Stimulated activated naive CD8-positive, alpha-beta T cell treated with anti-CD3 and anti-CD28 coated beads, Interleukin-15, Interleukin-2, amounts not matched to agents 100 ng/mL and 50 ng/mL, for 24 hours (primary cell): ENCODE data around the gene TNFRSF17.

Source experiments
- H3K27ac Mint-ChIP-seq: one replicate; pipeline ENCODE4 v1.8.0; 2021; ENCODE audit warnings: mild to moderate bottlenecking, mixed read lengths
- H3K27me3 Mint-ChIP-seq: one replicate; pipeline ENCODE4 v1.8.0; 2021; ENCODE audit warnings: mixed read lengths
- H3K36me3 Mint-ChIP-seq: one replicate; pipeline ENCODE4 v1.8.0; 2021; ENCODE audit warnings: low read depth, mixed read lengths
- H3K4me1 Mint-ChIP-seq: one replicate; pipeline ENCODE4 v1.8.0; 2021; ENCODE audit warnings: low read depth, mixed read lengths
- H3K4me3 Mint-ChIP-seq: one replicate; pipeline ENCODE4 v1.8.0; 2021; ENCODE audit warnings: mild to moderate bottlenecking, mixed read lengths
- H3K9me3 Mint-ChIP-seq: one replicate; pipeline ENCODE4 v1.8.0; 2021; ENCODE audit warnings: mixed read lengths

Gene TNFRSF17

GRCh38 chr16:11986521-11987057 lies 21.6 kb downstream of the TNFRSF17 start:
- no peaks in the 10 kb centered on the region for H3K27me3 Mint-ChIP-seq
- no peak overlapping the region for H3K27ac Mint-ChIP-seq
- peaks cover 9% of the 10 kb centered on the region for H3K4me1 Mint-ChIP-seq
- H3K9me3 Mint-ChIP-seq = no peaks in the 10 kb centered on the region
- no peak overlapping the region for H3K4me3 Mint-ChIP-seq
- peaks cover 6% of the 10 kb centered on the region for H3K36me3 Mint-ChIP-seq

- no peaks in the 10 kb centered on the region for H3K27me3 Mint-ChIP-seq
- no peaks in the 10 kb centered on the region for H3K9me3 Mint-ChIP-seq
- peaks cover 13% of the 10 kb centered on the region for H3K4me1 Mint-ChIP-seq
- H3K27ac Mint-ChIP-seq = no peak overlapping the region
- H3K4me3 Mint-ChIP-seq = no peak overlapping the region
- peaks cover 6% of the 10 kb centered on the region for H3K36me3 Mint-ChIP-seq
These were observed 23.4 kb downstream of the TNFRSF17 start for GRCh38 chr16:11988258-11988978.

- H3K27ac Mint-ChIP-seq = no peak overlapping the region
- H3K4me1 Mint-ChIP-seq = peaks cover 27% of the 10 kb centered on the region
These were observed 25.8 kb downstream of the TNFRSF17 start for GRCh38 chr16:11990702-11991390.

GRCh38 chr16:11992008-11992584 lies 27.1 kb downstream of the TNFRSF17 start:
- peaks cover 27% of the 10 kb centered on the region for H3K4me1 Mint-ChIP-seq
- no peaks in the 10 kb centered on the region for H3K9me3 Mint-ChIP-seq
- H3K27ac Mint-ChIP-seq = no peak overlapping the region
- H3K4me3 Mint-ChIP-seq = no peak overlapping the region
- no peaks in the 10 kb centered on the region for H3K27me3 Mint-ChIP-seq
- no peaks in the 10 kb centered on the region for H3K36me3 Mint-ChIP-seq

More at GRCh38 chr16:11990702-11991390, 25.8 kb downstream of the TNFRSF17 start:
- H3K27me3 Mint-ChIP-seq = no peaks in the 10 kb centered on the region
- peaks cover 6% of the 10 kb centered on the region for H3K36me3 Mint-ChIP-seq
- H3K4me3 Mint-ChIP-seq = no peak overlapping the region
- H3K9me3 Mint-ChIP-seq = no peaks in the 10 kb centered on the region

- Mint-ChIP-seq H3K36me3 (no peaks in the 10 kb centered on the region), H3K4me1 (peaks cover 28% of the 10 kb centered on the region), H3K27me3 (no peaks in the 10 kb centered on the region), H3K27ac (no peak overlapping the region), H3K9me3 (no peaks in the 10 kb centered on the region), H3K4me3 (no peak overlapping the region)
These were observed 27.8 kb downstream of the TNFRSF17 start for GRCh38 chr16:11992586-11993524.

DNA sequence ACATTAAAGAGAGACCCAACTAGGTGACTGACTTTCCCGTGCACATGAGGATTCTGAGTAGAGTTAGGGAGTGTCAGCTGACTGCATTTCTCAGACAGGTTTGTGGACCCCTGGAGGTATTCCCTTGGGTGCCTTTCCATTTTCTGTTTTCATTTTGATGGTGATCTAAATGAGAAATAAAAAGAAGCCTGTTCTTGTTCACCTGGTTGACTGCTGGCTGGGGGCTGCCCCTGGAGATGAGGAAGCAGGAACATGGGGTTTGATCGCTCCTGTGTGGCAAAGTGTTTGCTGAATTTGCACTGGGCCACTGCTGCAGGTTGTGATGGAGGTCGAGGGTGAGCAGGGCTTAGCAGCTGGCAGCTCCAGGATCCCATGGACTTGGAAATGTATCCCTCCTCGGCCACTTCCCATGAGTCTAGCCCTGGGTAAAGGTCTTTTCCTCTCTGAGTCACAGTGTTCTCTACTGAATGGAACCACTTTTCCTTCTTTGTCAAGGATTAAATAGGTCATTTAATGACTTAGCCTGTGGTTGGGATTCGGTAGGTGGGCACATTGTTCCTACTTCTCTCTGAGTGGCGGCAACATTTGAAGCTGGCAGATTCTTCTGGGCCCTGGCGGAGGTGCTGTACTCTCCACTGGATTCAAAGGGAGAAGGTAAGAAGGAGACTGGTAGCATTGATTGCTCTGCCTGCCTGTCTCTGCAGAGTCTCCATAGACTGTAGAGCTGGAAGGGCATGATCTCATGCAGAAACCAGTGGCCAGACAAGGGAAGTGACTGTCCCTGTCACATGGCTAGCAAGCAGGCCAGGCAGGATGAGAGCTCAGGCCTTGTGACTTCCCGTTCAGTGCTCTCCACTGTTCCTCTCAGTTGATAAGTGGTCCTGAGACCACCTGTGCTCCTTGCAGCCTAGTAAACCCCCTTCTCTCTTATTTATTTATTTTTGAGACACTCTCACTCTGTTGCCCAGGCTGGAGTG lies 29.4 kb downstream of the TNFRSF17 start:
- Mint-ChIP-seq H3K27ac (no peak overlapping the region), H3K4me3 (no peak overlapping the region), H3K27me3 (no peaks in the 10 kb centered on the region), H3K9me3 (no peaks in the 10 kb centered on the region), H3K4me1 (peaks cover 28% of the 10 kb centered on the region), H3K36me3 (no peaks in the 10 kb centered on the region)

GRCh38 chr16:11996433-11997330 lies 31.7 kb downstream of the TNFRSF17 start:
- Mint-ChIP-seq H3K9me3 (no peaks in the 10 kb centered on the region), H3K4me1 (peaks cover 26% of the 10 kb centered on the region), H3K27me3 (no peaks in the 10 kb centered on the region), H3K27ac (no peak overlapping the region), H3K4me3 (no peak overlapping the region), H3K36me3 (no peaks in the 10 kb centered on the region)

DNA sequence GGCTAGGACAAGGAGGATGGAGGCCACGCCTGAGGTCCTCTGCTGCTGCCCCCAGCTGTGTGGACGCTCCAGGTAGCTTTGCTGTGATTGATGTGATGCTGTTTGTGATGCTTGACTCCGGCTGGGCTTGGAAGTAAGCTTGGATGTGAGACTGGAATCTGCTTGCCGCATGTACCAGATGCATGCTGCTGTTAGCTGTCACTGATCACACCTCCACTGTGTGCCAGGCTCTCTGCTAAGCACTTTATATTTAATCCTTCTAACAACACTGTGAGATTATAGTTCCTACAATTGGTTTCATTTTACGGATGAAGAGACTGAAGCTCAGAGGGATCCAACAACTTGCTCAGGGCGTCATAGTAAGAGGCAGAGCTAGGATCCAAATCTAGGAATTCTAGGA lies 35.0 kb downstream of the TNFRSF17 start:
- H3K4me3 Mint-ChIP-seq = no peak overlapping the region
- H3K36me3 Mint-ChIP-seq = no peaks in the 10 kb centered on the region
- no peaks in the 10 kb centered on the region for H3K9me3 Mint-ChIP-seq
- H3K4me1 Mint-ChIP-seq = peaks cover 5% of the 10 kb centered on the region
- peak overlapping the region; percentile 3 for H3K27ac Mint-ChIP-seq
- H3K27me3 Mint-ChIP-seq = no peaks in the 10 kb centered on the region

DNA sequence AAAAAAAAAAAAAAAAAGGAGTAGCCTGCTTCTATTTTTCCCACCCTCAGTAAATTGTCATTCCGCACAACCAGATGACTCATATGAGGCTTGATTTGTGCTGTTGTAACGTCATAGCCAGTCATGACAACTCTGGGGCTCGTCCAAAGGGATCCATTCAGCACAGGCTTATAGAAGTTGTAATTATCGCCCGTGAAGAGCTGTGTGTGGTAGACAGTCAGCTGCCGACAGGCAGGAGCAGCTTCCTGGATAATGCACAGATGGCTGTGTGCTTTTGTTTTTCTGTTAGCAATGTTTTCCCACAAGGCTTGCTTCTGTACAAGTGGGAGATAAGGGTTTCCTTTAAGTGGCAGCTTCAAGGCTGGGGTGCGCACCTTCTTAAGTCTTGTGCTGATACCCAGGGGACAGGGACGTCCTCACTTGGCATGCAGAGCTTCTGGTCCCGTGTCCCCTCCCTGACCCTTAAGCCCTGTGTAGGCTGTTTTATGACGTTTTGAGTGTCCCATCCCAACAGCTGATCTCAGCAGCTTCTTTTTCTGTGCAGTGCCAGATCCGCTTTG lies 37.5 kb downstream of the TNFRSF17 start:
- no peaks in the 10 kb centered on the region for H3K27me3 Mint-ChIP-seq

DNA sequence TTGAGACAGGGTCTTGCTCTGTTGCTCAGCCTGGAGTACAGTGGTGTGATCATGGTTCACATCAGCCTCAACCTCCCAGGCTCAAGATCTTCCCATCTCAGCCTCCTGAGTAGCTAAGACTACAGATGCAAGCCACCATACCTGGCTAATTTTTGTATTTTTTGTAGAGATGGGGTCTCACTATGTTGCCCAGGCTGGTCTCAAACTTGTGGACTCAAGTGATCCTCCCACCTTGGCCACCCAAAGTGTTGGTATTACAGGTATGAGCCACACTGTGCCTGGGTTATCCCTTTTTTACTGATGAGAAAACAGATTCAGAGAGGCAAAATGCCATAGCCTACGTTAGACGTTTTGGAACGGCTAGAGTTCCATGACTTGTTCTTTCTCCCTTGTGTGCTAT lies 41.6 kb downstream of the TNFRSF17 start:
- peaks cover 11% of the 10 kb centered on the region for H3K36me3 Mint-ChIP-seq
- no peak overlapping the region for H3K27ac Mint-ChIP-seq
- peaks cover 20% of the 10 kb centered on the region for H3K4me1 Mint-ChIP-seq
- no peaks in the 10 kb centered on the region for H3K27me3 Mint-ChIP-seq
- no peak overlapping the region for H3K4me3 Mint-ChIP-seq
- H3K9me3 Mint-ChIP-seq = no peaks in the 10 kb centered on the region

More for the DNA sequence above, 37.5 kb downstream of the TNFRSF17 start:
- no peak overlapping the region for H3K4me3 Mint-ChIP-seq
- H3K27ac Mint-ChIP-seq = no peak overlapping the region
- H3K4me1 Mint-ChIP-seq = no peaks in the 10 kb centered on the region
- H3K36me3 Mint-ChIP-seq = peaks cover 2% of the 10 kb centered on the region
- H3K9me3 Mint-ChIP-seq = no peaks in the 10 kb centered on the region

DNA sequence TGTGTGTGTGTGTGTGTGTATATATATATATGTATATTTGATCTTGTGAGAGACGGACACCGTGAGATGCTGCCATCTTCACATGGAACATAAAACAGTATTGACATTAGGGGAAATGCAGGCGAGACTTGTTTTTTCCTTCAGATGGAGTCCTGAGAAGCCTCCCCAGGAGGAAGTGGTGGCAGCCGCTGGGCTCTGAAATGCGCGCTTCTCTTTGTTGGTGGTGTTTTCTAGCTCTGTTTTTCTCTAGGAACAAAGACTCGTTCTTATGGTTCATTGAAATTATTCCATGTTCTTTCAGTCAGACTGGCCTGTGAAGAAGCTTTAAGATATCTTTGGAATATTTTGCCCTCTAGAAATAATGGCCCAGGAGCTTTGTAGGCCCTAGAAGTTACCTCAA lies 44.5 kb downstream of the TNFRSF17 start:
- Mint-ChIP-seq H3K4me3 (no peak overlapping the region), H3K4me1 (peaks cover 23% of the 10 kb centered on the region), H3K27ac (peak overlapping the region; percentile 4), H3K27me3 (no peaks in the 10 kb centered on the region), H3K36me3 (peaks cover 11% of the 10 kb centered on the region), H3K9me3 (no peaks in the 10 kb centered on the region)

DNA sequence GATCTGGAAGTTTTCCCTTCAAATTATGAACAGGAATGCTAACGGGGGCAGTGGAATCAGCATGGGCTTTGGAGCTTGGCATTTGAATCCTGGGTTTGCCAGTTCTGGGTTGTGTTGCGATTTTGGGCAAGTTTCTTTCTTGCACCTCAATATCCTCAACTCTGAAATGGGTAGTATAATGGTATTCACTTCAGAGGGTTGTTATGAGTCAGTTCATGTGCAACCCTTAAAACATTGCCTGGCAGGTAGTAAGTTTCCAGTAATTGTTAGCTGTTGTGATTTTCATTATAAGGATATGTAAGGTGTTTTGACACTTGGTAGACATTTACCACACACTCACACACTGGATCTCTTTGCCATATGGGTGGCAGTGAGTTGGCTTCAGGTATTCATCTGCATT lies 44.9 kb downstream of the TNFRSF17 start:
- no peak overlapping the region for H3K27ac Mint-ChIP-seq
- H3K36me3 Mint-ChIP-seq = peaks cover 11% of the 10 kb centered on the region
- H3K27me3 Mint-ChIP-seq = no peaks in the 10 kb centered on the region
- H3K9me3 Mint-ChIP-seq = no peaks in the 10 kb centered on the region
- no peak overlapping the region for H3K4me3 Mint-ChIP-seq
- peaks cover 23% of the 10 kb centered on the region for H3K4me1 Mint-ChIP-seq
